GM12878 (cell line): Measurements from ENCODE around the gene CNIH2. TPM values are rescaled to one million over a fixed set of nuclear protein-coding genes. Genes with fewer than 3 reads are reported as not detected.

Experiments
- ATAC-seq: fragments of 200-7000 bp; cut with Tn5 transposase; 3 replicates; pipeline ENCODE4 v1.9.1; 2020; ENCODE audit warnings: mild to moderate bottlenecking, moderate library complexity
- BruUV-seq: library from RNA; stranded (reverse); fragments of 400-500 nt; replicated peaks from 2 replicates; lab custom pipeline; 2021; lab: Mats Ljungman, UMichigan
- CTCF ChIA-PET: fragments of 300-600 bp; sonication (Branson Sonifier 250); formaldehyde crosslinking; extraction: SDS; loops from one replicate; lab custom pipeline; 2021; ENCODE audit warnings: inconsistent platforms; lab: Yijun Ruan, JAX
- POLR2A ChIA-PET: fragments of 350-600 bp; formaldehyde crosslinking; extraction: SDS; loops from one replicate; lab custom pipeline; 2021; ENCODE audit warnings: inconsistent platforms; lab: Charles Lee
- RAD21 ChIA-PET: fragments of 300-600 bp; sonication (Branson Sonifier 250); formaldehyde crosslinking; loops from one replicate; lab custom pipeline; 2023; ENCODE audit warnings: antibody characterized with exemption; ENCODE audit not compliant: unreplicated experiment; lab: Charles Lee
- SMC1A ChIA-PET: fragments of 300-600 bp; sonication (Branson Sonifier 250); formaldehyde crosslinking; loops from one replicate; lab custom pipeline; 2023; ENCODE audit not compliant: unreplicated experiment, uncharacterized antibody; lab: Charles Lee
- DNase-seq: peaks from one replicate; pipeline ENCODE4 v3.0.0-alpha.2; 2011; ENCODE audit warnings: low read depth, low spot score
- FAIRE-seq: peaks from 3 replicates; lab custom pipeline; 2011; peaks lifted over from hg19 to GRCh38; lab: Jason Lieb, UNC
- H2AFZ ChIP-seq: 2 replicates; pipeline ENCODE4 v1.6.0; 2011; ENCODE audit warnings: low read depth, low read length, control low read depth; ENCODE audit not compliant: control insufficient read depth
- H3K27ac ChIP-seq: 2 replicates; pipeline ENCODE4 v1.5.1; 2011; ENCODE audit warnings: control low read depth; ENCODE audit not compliant: control insufficient read depth, insufficient read depth
- H3K27me3 ChIP-seq, 2 experiments: replicated peaks in 1 of 2; 2 replicates each; pipeline versions ENCODE4 v1.6.0 to v1.6.1; 2011; ENCODE audit warnings: low read length in 1 of 2; ENCODE audit not compliant: control insufficient read depth in 2 of 2, insufficient read depth in 2 of 2
- H3K36me3 ChIP-seq, 2 experiments: 2 replicates each; pipeline ENCODE4 v1.5.1; 2011; ENCODE audit warnings: low read length in 1 of 2; ENCODE audit not compliant: control insufficient read depth in 2 of 2, insufficient read depth in 2 of 2
- H3K4me1 ChIP-seq: 2 replicates; pipeline ENCODE4 v1.6.1; 2011; ENCODE audit warnings: mild to moderate bottlenecking, low read length, moderate library complexity, mixed read lengths; ENCODE audit not compliant: control insufficient read depth, insufficient read depth
- H3K4me2 ChIP-seq: 2 replicates; pipeline ENCODE4 v1.6.0; 2011; ENCODE audit warnings: control low read depth; ENCODE audit not compliant: control insufficient read depth, insufficient read depth
- H3K4me3 ChIP-seq: fragments of 200-600 bp; sonication (generic); 2 replicates; pipeline ENCODE4 v1.5.1; 2016
- H3K79me2 ChIP-seq: 2 replicates; pipeline ENCODE4 v1.6.0; 2011; ENCODE audit warnings: low read length; ENCODE audit not compliant: control insufficient read depth, insufficient read depth
- H3K9ac ChIP-seq: 2 replicates; pipeline ENCODE4 v1.8.0; 2011; ENCODE audit warnings: low read length, control low read depth, mixed read lengths; ENCODE audit not compliant: control insufficient read depth, insufficient read depth
- H3K9me3 ChIP-seq: replicated peaks from 3 replicates; pipeline ENCODE4 v1.5.1; 2011; ENCODE audit warnings: mild to moderate bottlenecking, low read length; ENCODE audit not compliant: control insufficient read depth, insufficient read depth
- H4K20me1 ChIP-seq: 2 replicates; pipeline ENCODE4 v1.6.0; 2011; ENCODE audit not compliant: control insufficient read depth, insufficient read depth
- BMI1 ChIP-seq: fragments of 450-650 bp; IDR thresholded peaks from 2 replicates; pipeline ENCODE4 v1.6.1; 2016; ENCODE audit warnings: mild to moderate bottlenecking, moderate library complexity, borderline replicate concordance
- BRCA1 ChIP-seq: IDR thresholded peaks from 2 replicates; pipeline ENCODE4 v1.6.1; 2011; ENCODE audit warnings: low read depth, low read length, improper control_type of control experiment
- CEBPB ChIP-seq, 2 experiments: fragments of 150-350 bp in 1 of 2; IDR thresholded peaks; 2 replicates each; pipeline ENCODE4 v1.6.1; 2012 to 2014; ENCODE audit warnings: low read depth in 2 of 2, low read length in 2 of 2, borderline replicate concordance in 1 of 2, inconsistent platforms in 1 of 2
- JUND ChIP-seq: IDR thresholded peaks from 2 replicates; pipeline ENCODE4 v1.6.1; 2012; ENCODE audit warnings: low read depth, mild to moderate bottlenecking, low read length, improper control_type of control experiment, moderate library complexity
- RB1 ChIP-seq: fragments of 450-650 bp; formaldehyde crosslinking; IDR thresholded peaks from 2 replicates; pipeline ENCODE4 v1.6.1; 2017; ENCODE audit warnings: mild to moderate bottlenecking, borderline replicate concordance
- SIN3A ChIP-seq: IDR thresholded peaks from 2 replicates; pipeline ENCODE4 v1.6.1; 2012; ENCODE audit warnings: low read depth, low read length, improper control_type of control experiment
- TBL1XR1 ChIP-seq: IDR thresholded peaks from 2 replicates; pipeline ENCODE4 v1.6.1; 2012; ENCODE audit warnings: low read depth, low read length, improper control_type of control experiment
- TCF3 ChIP-seq: IDR thresholded peaks from 2 replicates; pipeline ENCODE4 v1.6.1; 2012; ENCODE audit warnings: low read depth, mild to moderate bottlenecking, low read length, borderline replicate concordance; ENCODE audit not compliant: insufficient read depth
- ZBTB33 ChIP-seq: fragments of 450-650 bp; IDR thresholded peaks from 2 replicates; pipeline ENCODE4 v1.6.1; 2017; ENCODE audit warnings: mild to moderate bottlenecking
- ZNF274 ChIP-seq: IDR thresholded peaks from one replicate; pipeline ENCODE4 v1.8.0; 2011; ENCODE audit not compliant: insufficient read length, insufficient read depth
- WGBS: methylation state at CpG from one replicate; pipeline ENCODE4 v1.1.6; 2016; ENCODE audit warnings: low lambda C conversion rate; ENCODE audit not compliant: insufficient replicate concordance, insufficient coverage; ENCODE audit errors: missing lambda C conversion rate; 5-methylcytosine and 5-hydroxymethylcytosine counted together
- in situ Hi-C: fragments of 300-500 bp; cut with MboI; formaldehyde crosslinking; loops from 9 replicates; pipeline ENCODE4 v1.14.3; 2018; ENCODE audit warnings: mixed read lengths
- intact Hi-C: fragments of 100-400 bp; cut with micrococcal nuclease; formaldehyde crosslinking; loops from one replicate; pipeline ENCODE4 v1.14.2; 2022; ENCODE audit not compliant: unreplicated experiment
- polyA plus RNA-seq, 11 experiments: library from polyadenylated mRNA; depleted of rRNA in 4 of 11; unstranded in 6 of 11; stranded (reverse) in 5 of 11; fragments of >200 nt; fragmentation: Nextera tagmentation in 4 of 11; fragmentation: Illumina TruSeq in 1 of 11; extraction: Ambion mirVana in 4 of 11; extraction: Trizol in 1 of 11; gene quantifications; 1 replicate in 1 of 11; 2 replicates in 10 of 11; pipeline versions ENCODE4 v1.2.1 to v1.2.3, GENCODE V29; 2011 to 2016; ENCODE audit warnings: inconsistent platforms in 2 of 11, missing spikeins in 2 of 11, low read depth in 1 of 11
- total RNA-seq, 4 experiments: library from RNA; depleted of rRNA in 3 of 4; stranded (reverse); fragments of >200 nt in 3 of 4; fragmentation: Illumina TruSeq in 1 of 4; extraction: Trizol in 1 of 4; gene quantifications; 2 replicates each; pipeline versions ENCODE4 v1.2.1 to v1.2.3, GENCODE V29; 2013 to 2021

CNIH2 gene
- total and polyA plus RNA-seq, 10 of the 15 experiments (the other 5 are each of a cell fraction or from before 2014, with no cell fraction given): 0.07 to 1.3 (median 0.68) TPM; not detected in 2

- Histone ChIP-seq H3K36me3 (peaks cover 20 to 32% of the 10 kb centered on the region in 2 experiments), H3K27ac (no peak overlapping the region), H2AFZ (no peak overlapping the region), H3K79me2 (peaks cover 27% of the 10 kb centered on the region), H3K9ac (no peak overlapping the region), H3K4me2 (no peak overlapping the region; the same call in 1 of the 2 replicates), H3K27me3 (no peaks in the 10 kb centered on the region), H3K4me3 (no peak overlapping the region), H3K9me3 (no peaks in the 10 kb centered on the region), H3K4me1 (peaks cover 11% of the 10 kb centered on the region), H4K20me1 (no peaks in the 10 kb centered on the region)
- ChIA-PET RAD21 (interaction anchor here (1.5 kb wide), 1 partner anchor 10 kb away, joined by 4 read pairs; no protein-coding TSS in a partner anchor), POLR2A (interaction anchor here (0.6 to 0.7 kb wide), 4 partner anchors 26 to 339 kb away, joined by 3 read pairs; no protein-coding TSS in a partner anchor), SMC1A (interaction anchor here (1.2 to 1.6 kb wide), 2 partner anchors 9 to 17 kb away, joined by 3 read pairs; partner anchors contain the start of gene YIF1A), CTCF (interaction anchor here (0.6 to 3.3 kb wide), 6 partner anchors 9 to 105 kb away, joined by 3 to 19 read pairs (median 5); no protein-coding TSS in a partner anchor)
- in situ Hi-C loops (no loop called here), intact Hi-C loops (no loop called here)
- DNase-seq (no peak), FAIRE-seq (no peak), ATAC-seq (no peak)
- TF ChIP-seq TBL1XR1 (no peak), SIN3A (no peak), TCF3 (no peak), CEBPB (IDR thresholded peaks at IDR 0.05; ENCODE audit: borderline replicate concordance in 1 of 2, low read depth in 2 of 2, low read length in 2 of 2) (no peak), ZBTB33 (no peak), ZNF274 (no peak), BMI1 (no peak), JUND (no peak), RB1 (no peak), BRCA1 (no peak)
- WGBS: 92% methylated on average over 7 of the region's 7 CpGs
- TSS peak; percentile 15 for BruUV-seq
Observed at GRCh38 chr11:66271816-66272215, 6.2 kb upstream of the CNIH2 start.
